ENCODE results near the gene SOBP.

DNA sequence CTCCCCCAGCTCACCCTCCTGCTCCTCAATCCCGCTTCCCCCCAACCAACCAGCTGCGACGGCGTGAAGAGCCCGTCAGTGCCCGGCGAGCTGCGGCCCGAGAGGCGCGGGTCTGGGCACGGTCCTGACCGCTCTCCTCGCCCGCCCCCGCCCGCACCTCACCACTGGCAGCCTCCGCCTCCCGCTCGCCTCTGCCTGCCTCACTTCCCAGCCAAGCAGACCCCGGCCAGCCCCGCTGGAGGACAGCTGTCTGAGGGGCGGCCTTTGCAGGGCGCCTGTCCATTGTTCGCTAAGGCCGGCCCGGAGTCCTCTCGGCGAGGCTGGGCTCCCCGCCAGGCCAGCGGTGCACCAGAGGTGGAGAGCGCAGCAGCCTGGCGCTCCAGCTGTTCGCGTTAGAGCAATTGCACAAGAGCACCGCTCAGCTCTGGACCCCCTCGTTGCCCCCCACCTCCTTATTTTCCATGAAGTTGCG is 1.3 kb downstream of the SOBP start:
- TF ChIP-seq CTCF (IDR thresholded peaks at IDR 0.05; ENCODE audit: low read depth, low read length), result no peak
- no peak for TF ChIP-seq EZH2phosphoT487 (IDR thresholded peaks at IDR 0.05; ENCODE audit: low read depth)
